Esophagus squamous epithelium (tissue), 5 donors: Measurements from ENCODE around the gene SMAD3. TPM values are rescaled to one million over a fixed set of nuclear protein-coding genes. Genes with fewer than 3 reads are reported as not detected.
"Not testable (repeated sequence)": the region's sequence is repeated elsewhere in the genome, so short reads cannot be mapped to it uniquely, and the experiment has no call there.

Source experiments
- DNase-seq: peaks from one replicate; lab custom pipeline; 2025; lab: John Stamatoyannopoulos, UW
- H3K27ac ChIP-seq, 4 donors: fragments of 200-600 bp; sonication (generic); one replicate each; pipeline ENCODE4 v1.5.1; 2016 to 2019; ENCODE audit warnings: mild to moderate bottlenecking in 1 of 4
- H3K27me3 ChIP-seq, 4 donors: fragments of 200-600 bp; sonication (generic); 1 replicate in 3 of 4; 2 replicates in 1 of 4; pipeline versions ENCODE4 v1.5.1 to v1.6.0; 2017 to 2021; ENCODE audit warnings: antibody characterized with exemption in 1 of 4
- H3K36me3 ChIP-seq, 3 donors: fragments of 200-600 bp; sonication (generic); one replicate each; pipeline ENCODE4 v1.5.1; 2016 to 2019
- H3K4me1 ChIP-seq, 3 donors: fragments of 200-600 bp; sonication (generic); one replicate each; pipeline ENCODE4 v1.5.1; 2017 to 2019
- H3K4me3 ChIP-seq, 4 donors: fragments of 200-600 bp; sonication (generic); 1 replicate in 3 of 4; 2 replicates in 1 of 4; pipeline ENCODE4 v1.5.1; 2016 to 2019; ENCODE audit warnings: mild to moderate bottlenecking in 2 of 4, moderate library complexity in 1 of 4
- H3K9me3 ChIP-seq, 3 donors: fragments of 200-600 bp; sonication (generic); one replicate each; pipeline ENCODE4 v1.5.1; 2016 to 2019
- CTCF ChIP-seq, 6 experiments: fragments of 450-650 bp in 4 of 6; fragments of 200-600 bp in 2 of 6; sonication (generic) in 2 of 6; IDR thresholded peaks; one replicate each; pipeline ENCODE4 v1.5.1; 2016 to 2019; ENCODE audit warnings: antibody characterized with exemption in 6 of 6, mild to moderate bottlenecking in 4 of 6, moderate library complexity in 4 of 6
- POLR2A ChIP-seq, 4 donors: fragments of 450-650 bp; IDR thresholded peaks; one replicate each; pipeline ENCODE4 v1.6.1; 2017; ENCODE audit warnings: antibody characterized with exemption in 4 of 4, mild to moderate bottlenecking in 4 of 4, moderate library complexity in 3 of 4
- WGBS, 2 donors: methylation state at CpG; one replicate each; pipeline ENCODE4 v1.1.5; 2018; 5-methylcytosine and 5-hydroxymethylcytosine counted together
- intact Hi-C: fragments of 100-400 bp; cut with DNase I; formaldehyde crosslinking; loops from one replicate; pipeline ENCODE4 v1.15.0; 2022
- total RNA-seq, 4 donors: library from RNA; depleted of rRNA; stranded (reverse); fragments of >200 nt; gene quantifications; one replicate each; pipeline ENCODE4 v1.1.0, GENCODE V29; 2016
- donor health status: DM: yes; HTN: yes; CAD: no.

The SMAD3 gene
- total RNA-seq, 4 donors from 2014 or later, result 70.8 to 134 (median 105) TPM

- H3K27ac ChIP-seq, result no peak overlapping the region
- peaks cover 40 to 94% (median 53%) of the 10 kb centered on the region in 3 donors for H3K4me1 ChIP-seq
- H3K36me3 ChIP-seq, result peaks cover 0 to 24% (median 0%) of the 10 kb centered on the region in 3 donors
- no peaks in the 10 kb centered on the region for H3K9me3 ChIP-seq
- no peaks in the 10 kb centered on the region for H3K27me3 ChIP-seq
- DNase-seq, result no peak
- intact Hi-C loops, result no loop called here
- no peak for TF ChIP-seq POLR2A (IDR thresholded peaks at IDR 0.05)
- WGBS, 2 donors, result 88% methylated on average over 8 of the region's 9 CpGs
- H3K4me3 ChIP-seq, result no peak overlapping the region
These were observed 5.7 kb downstream of the SMAD3 start for GRCh38 chr15:67070892-67071664.

GRCh38 chr15:67072442-67072841 is 7.0 kb downstream of the SMAD3 start:
- 67% methylated on average over 1 of the region's 1 CpG; no CpG with 5 or more reads in 1 of the 2 donors for WGBS, 2 donors
- H3K27ac ChIP-seq, result no peak overlapping the region

GRCh38 chr15:67072958-67073357 is 7.6 kb downstream of the SMAD3 start:
- H3K27ac ChIP-seq, result peak overlapping the region in 1 of 4 donors; percentile 65
- DNase-seq, result no peak
- WGBS, 2 donors, result 70 to 79% methylated on average over 2 of the region's 2 CpGs
- H3K27me3 ChIP-seq, result no peaks in the 10 kb centered on the region
- H3K4me1 ChIP-seq, result peaks cover 30 to 100% (median 72%) of the 10 kb centered on the region in 3 donors
- intact Hi-C loops, result no loop called here
- peaks cover 0 to 24% (median 0%) of the 10 kb centered on the region in 3 donors for H3K36me3 ChIP-seq
- H3K9me3 ChIP-seq, result no peaks in the 10 kb centered on the region
- TF ChIP-seq CTCF (IDR thresholded peaks at IDR 0.05) (no peak), POLR2A (IDR thresholded peaks at IDR 0.05) (no peak)
- H3K4me3 ChIP-seq, result no peak overlapping the region

More at GRCh38 chr15:67072442-67072841, 7.0 kb downstream of the SMAD3 start:
- Histone ChIP-seq H3K9me3 (no peaks in the 10 kb centered on the region), H3K36me3 (peaks cover 0 to 24% (median 0%) of the 10 kb centered on the region in 3 donors), H3K4me3 (no peak overlapping the region), H3K4me1 (peaks cover 35 to 100% (median 66%) of the 10 kb centered on the region in 3 donors), H3K27me3 (no peaks in the 10 kb centered on the region)
- DNase-seq, result no peak
- TF ChIP-seq POLR2A (IDR thresholded peaks at IDR 0.05), result no peak
- TF ChIP-seq CTCF (IDR thresholded peaks at IDR 0.05), result no peak
- intact Hi-C loops, result no loop called here

GRCh38 chr15:67074886-67075229 is 9.5 kb downstream of the SMAD3 start:
- WGBS, 2 donors, result 73 to 100% methylated on average over 1 of the region's 1 CpG
- intact Hi-C loops, result no loop called here
- peaks cover 0 to 24% (median 0%) of the 10 kb centered on the region in 3 donors for H3K36me3 ChIP-seq
- TF ChIP-seq CTCF (IDR thresholded peaks at IDR 0.05), result no peak
- TF ChIP-seq POLR2A (IDR thresholded peaks at IDR 0.05), result no peak
- no peak overlapping the region for H3K4me3 ChIP-seq
- peak overlapping the region; percentile 44 to 68 (median 66) for H3K27ac ChIP-seq
- DNase-seq, result no peak
- H3K9me3 ChIP-seq, result no peaks in the 10 kb centered on the region
- peaks cover 15 to 100% (median 69%) of the 10 kb centered on the region in 3 donors for H3K4me1 ChIP-seq
- no peaks in the 10 kb centered on the region for H3K27me3 ChIP-seq

- H3K4me3 ChIP-seq, intact Hi-C loops, H3K27me3 ChIP-seq, DNase-seq, H3K9me3 ChIP-seq: not testable (repeated sequence)
- Histone ChIP-seq H3K36me3 (peaks cover 0 to 21% (median 0%) of the 10 kb centered on the region in 3 donors), H3K27ac (peak overlapping the region; percentile 44 to 76 (median 66)), H3K4me1 (peaks cover 19 to 100% (median 73%) of the 10 kb centered on the region in 3 donors)
- 80 to 94% methylated on average over 12 to 14 of the region's 14 CpGs for WGBS, 2 donors
These were observed 10.2 kb downstream of the SMAD3 start for GRCh38 chr15:67075555-67076135.
